H1 (cell line): Measurements from ENCODE around the gene C1orf74. TPM values are rescaled to one million over a fixed set of nuclear protein-coding genes. Genes with fewer than 3 reads are reported as not detected.

ENCODE experiments used
- BRCA1 ChIP-seq: IDR thresholded peaks from 2 replicates; pipeline ENCODE4 v1.6.1; 2012; ENCODE audit warnings: low read depth, low read length, improper control_type of control experiment
- CBX5 ChIP-seq: fragments of 300-800, 300-1000 bp; sonication (generic); IDR thresholded peaks from 2 replicates; pipeline ENCODE4 v1.7.1; 2016; ENCODE audit warnings: antibody characterized with exemption, low read length, low read depth
- CHD1 ChIP-seq: IDR thresholded peaks from 2 replicates; pipeline ENCODE4 v1.6.1; 2012; ENCODE audit warnings: low read depth, low read length, improper control_type of control experiment
- CREB1 ChIP-seq: IDR thresholded peaks from 2 replicates; pipeline ENCODE4 v1.6.1; 2012; ENCODE audit warnings: inconsistent platforms
- EGR1 ChIP-seq: IDR thresholded peaks from 2 replicates; pipeline ENCODE4 v1.6.1; 2011; ENCODE audit warnings: low read depth, low read length, borderline replicate concordance
- EZH2 ChIP-seq: fragments of 200-600 bp; sonication (generic); IDR thresholded peaks from 2 replicates; pipeline ENCODE4 v1.7.1; 2012; ENCODE audit warnings: low read depth, mild to moderate bottlenecking, moderate library complexity, low read length, inconsistent platforms; ENCODE audit not compliant: severe bottlenecking
- FOSL1 ChIP-seq: IDR thresholded peaks from 2 replicates; pipeline ENCODE4 v1.6.1; 2011; ENCODE audit warnings: mild to moderate bottlenecking, low read depth, low read length, moderate library complexity; ENCODE audit not compliant: insufficient read depth
- GTF2F1 ChIP-seq: IDR thresholded peaks from 2 replicates; pipeline ENCODE4 v1.6.1; 2012; ENCODE audit warnings: low read depth, low read length, improper control_type of control experiment, borderline replicate concordance
- JUN ChIP-seq: IDR thresholded peaks from 2 replicates; pipeline ENCODE4 v1.6.1; 2011; ENCODE audit warnings: low read depth, mild to moderate bottlenecking, improper control_type of control experiment, low read length
- JUND ChIP-seq: IDR thresholded peaks from 2 replicates; pipeline ENCODE4 v1.6.1; 2011; ENCODE audit warnings: mild to moderate bottlenecking, improper control_type of control experiment, low read length
- KDM5A ChIP-seq: fragments of 200-600 bp; IDR thresholded peaks from 2 replicates; pipeline ENCODE4 v1.7.1; 2012; ENCODE audit warnings: mild to moderate bottlenecking, low read length, inconsistent platforms, mixed read lengths
- NANOG ChIP-seq: IDR thresholded peaks from 2 replicates; pipeline ENCODE4 v1.6.1; 2011; ENCODE audit warnings: low read length, low read depth, mild to moderate bottlenecking, inconsistent platforms; ENCODE audit not compliant: insufficient read depth, poor library complexity, severe bottlenecking
- PHF8 ChIP-seq: fragments of 200-600 bp; sonication (generic); conservative IDR thresholded peaks from 2 replicates; pipeline ENCODE4 v1.7.1; 2012; ENCODE audit warnings: low read depth, mild to moderate bottlenecking, inconsistent platforms, low read length, moderate library complexity
- POLR2AphosphoS5 ChIP-seq: IDR thresholded peaks from 2 replicates; pipeline ENCODE4 v1.6.1; 2011; ENCODE audit warnings: low read depth, low read length
- RBBP5 ChIP-seq: IDR thresholded peaks from 2 replicates; pipeline ENCODE4 v1.7.1; 2012; ENCODE audit warnings: low read depth, mild to moderate bottlenecking, inconsistent platforms, low read length, moderate library complexity, borderline replicate concordance
- SUZ12 ChIP-seq: fragments of 200-600 bp; sonication (generic); IDR thresholded peaks from 2 replicates; pipeline ENCODE4 v1.6.1; 2012; ENCODE audit warnings: mild to moderate bottlenecking, inconsistent platforms, low read length, moderate library complexity, mixed read lengths
- TBP ChIP-seq: IDR thresholded peaks from 2 replicates; pipeline ENCODE4 v1.6.1; 2011; ENCODE audit warnings: low read depth, low read length, improper control_type of control experiment
- YY1 ChIP-seq: IDR thresholded peaks from 2 replicates; pipeline ENCODE4 v1.6.1; 2011; ENCODE audit warnings: low read depth, mild to moderate bottlenecking, low read length
- ZNF274 ChIP-seq: IDR thresholded peaks from 2 replicates; pipeline ENCODE4 v1.7.0; 2012; ENCODE audit warnings: low read length, borderline replicate concordance; ENCODE audit errors: extremely low read depth
- polyA plus RNA-seq, 7 experiments: library from polyadenylated mRNA; depleted of rRNA in 3 of 7; stranded (reverse) in 5 of 7; unstranded in 2 of 7; fragments of >200 nt in 5 of 7; fragments of 200-250 nt in 2 of 7; gene quantifications; 1 replicate in 5 of 7; 2 replicates in 1 of 7; 4 replicates in 1 of 7; pipeline versions ENCODE4 v1.2.1 to v1.2.3, GENCODE V29; 2011 to 2013; ENCODE audit warnings: missing spikeins in 2 of 7, mixed read lengths in 2 of 7
- total RNA-seq: library from RNA; stranded (reverse); fragmentation: NEBNext Ultra II Directional; extraction: Animal tissue kit (Norgen Biotek cat#: 25700); gene quantifications from 2 replicates; pipeline ENCODE4 v1.2.1, GENCODE V29; 2021
- TF ChIP-seq, protein P1 (sequence below): IDR thresholded peaks from 2 replicates; pipeline ENCODE4 v1.6.1; 2012; ENCODE audit warnings: inconsistent platforms
- TF ChIP-seq, protein P2 (sequence below): IDR thresholded peaks from 2 replicates; pipeline ENCODE4 v1.6.1; 2012; ENCODE audit warnings: low read length, inconsistent platforms

C1orf74 gene
- total and polyA plus RNA-seq, 2 of the 8 experiments (the other 6 are each of a cell fraction or from before 2014, with no cell fraction given), result 3.1 to 3.9 TPM

DNA sequence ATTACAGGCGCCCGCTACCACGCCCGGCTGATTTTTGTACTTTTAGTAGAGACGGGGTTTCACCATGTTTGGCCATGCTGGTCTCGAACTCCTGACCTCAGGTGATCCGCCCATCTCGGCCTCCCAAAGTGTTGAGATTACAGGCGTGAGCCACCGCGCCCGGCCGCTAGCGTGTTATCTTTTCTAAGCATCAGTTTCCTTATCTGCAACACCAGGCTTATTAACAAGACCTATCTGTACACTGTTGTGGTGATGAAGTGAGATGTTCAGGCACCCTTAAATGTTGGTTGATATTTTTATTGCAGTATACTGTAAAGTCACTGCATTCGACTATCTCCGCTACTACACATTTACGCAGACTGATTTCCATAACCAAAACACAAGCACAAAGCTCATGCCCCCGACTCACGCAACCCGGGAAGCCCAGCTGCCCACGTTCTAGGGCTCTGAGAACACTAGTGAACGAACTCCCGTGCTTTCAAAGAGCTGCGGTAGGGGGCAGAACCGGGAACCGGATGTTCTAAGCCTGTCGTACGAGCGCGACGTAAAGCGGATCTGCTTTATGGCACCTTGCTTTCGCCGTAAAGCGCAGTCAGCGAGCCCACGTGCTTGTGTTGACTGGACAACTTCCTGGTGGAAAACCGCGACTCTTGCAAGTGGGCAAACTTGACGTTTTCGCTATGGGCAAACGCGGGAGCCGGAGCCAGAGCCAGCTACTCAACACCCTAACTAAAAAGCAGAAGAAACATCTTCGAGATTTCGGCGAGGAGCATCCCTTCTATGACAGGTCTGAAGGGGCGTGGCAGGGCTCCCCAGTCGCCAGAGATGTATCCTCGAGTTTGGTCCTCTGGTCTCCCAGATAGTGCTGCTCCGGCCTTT, 43.3 kb upstream of the C1orf74 start, which contains the start of gene UTP25 (continued):
- TF ChIP-seq PHF8, result peak; percentile 62; the same call in 1 of the 2 replicates
- no peak for TF ChIP-seq JUN
- no peak for TF ChIP-seq GTF2F1
- peak; percentile 81 for TF ChIP-seq CREB1
- TF ChIP-seq, protein P1, sequence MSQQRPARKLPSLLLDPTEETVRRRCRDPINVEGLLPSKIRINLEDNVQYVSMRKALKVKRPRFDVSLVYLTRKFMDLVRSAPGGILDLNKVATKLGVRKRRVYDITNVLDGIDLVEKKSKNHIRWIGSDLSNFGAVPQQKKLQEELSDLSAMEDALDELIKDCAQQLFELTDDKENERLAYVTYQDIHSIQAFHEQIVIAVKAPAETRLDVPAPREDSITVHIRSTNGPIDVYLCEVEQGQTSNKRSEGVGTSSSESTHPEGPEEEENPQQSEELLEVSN, result peak; percentile 70; the same call in 1 of the 2 replicates
- TF ChIP-seq EZH2, result no peak
- TF ChIP-seq BRCA1, result no peak
- no peak for TF ChIP-seq CHD1
- TF ChIP-seq, protein P2, sequence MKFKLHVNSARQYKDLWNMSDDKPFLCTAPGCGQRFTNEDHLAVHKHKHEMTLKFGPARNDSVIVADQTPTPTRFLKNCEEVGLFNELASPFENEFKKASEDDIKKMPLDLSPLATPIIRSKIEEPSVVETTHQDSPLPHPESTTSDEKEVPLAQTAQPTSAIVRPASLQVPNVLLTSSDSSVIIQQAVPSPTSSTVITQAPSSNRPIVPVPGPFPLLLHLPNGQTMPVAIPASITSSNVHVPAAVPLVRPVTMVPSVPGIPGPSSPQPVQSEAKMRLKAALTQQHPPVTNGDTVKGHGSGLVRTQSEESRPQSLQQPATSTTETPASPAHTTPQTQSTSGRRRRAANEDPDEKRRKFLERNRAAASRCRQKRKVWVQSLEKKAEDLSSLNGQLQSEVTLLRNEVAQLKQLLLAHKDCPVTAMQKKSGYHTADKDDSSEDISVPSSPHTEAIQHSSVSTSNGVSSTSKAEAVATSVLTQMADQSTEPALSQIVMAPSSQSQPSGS, result no peak; the same call in 1 of the 2 replicates
- no peak for TF ChIP-seq FOSL1
- TF ChIP-seq SUZ12, result no peak
- TF ChIP-seq NANOG, result no peak
- TF ChIP-seq YY1, result no peak
- TF ChIP-seq CBX5, result no peak
- no peak for TF ChIP-seq JUND
- TF ChIP-seq POLR2AphosphoS5, result 0 out of 2 replicates have a peak, but pooled peaks have one; percentile 48
- TF ChIP-seq EGR1, result no peak
- TF ChIP-seq TBP, result no peak
- TF ChIP-seq ZNF274, result no peak
- TF ChIP-seq KDM5A, result no peak
- peak; percentile 41; the same call in 1 of the 2 replicates for TF ChIP-seq RBBP5
